ENCODE data around the gene CCDC15.
"Not testable (repeated sequence)": the region's sequence is repeated elsewhere in the genome, so short reads cannot be mapped to it uniquely, and the experiment has no call there.

Gene CCDC15

DNA sequence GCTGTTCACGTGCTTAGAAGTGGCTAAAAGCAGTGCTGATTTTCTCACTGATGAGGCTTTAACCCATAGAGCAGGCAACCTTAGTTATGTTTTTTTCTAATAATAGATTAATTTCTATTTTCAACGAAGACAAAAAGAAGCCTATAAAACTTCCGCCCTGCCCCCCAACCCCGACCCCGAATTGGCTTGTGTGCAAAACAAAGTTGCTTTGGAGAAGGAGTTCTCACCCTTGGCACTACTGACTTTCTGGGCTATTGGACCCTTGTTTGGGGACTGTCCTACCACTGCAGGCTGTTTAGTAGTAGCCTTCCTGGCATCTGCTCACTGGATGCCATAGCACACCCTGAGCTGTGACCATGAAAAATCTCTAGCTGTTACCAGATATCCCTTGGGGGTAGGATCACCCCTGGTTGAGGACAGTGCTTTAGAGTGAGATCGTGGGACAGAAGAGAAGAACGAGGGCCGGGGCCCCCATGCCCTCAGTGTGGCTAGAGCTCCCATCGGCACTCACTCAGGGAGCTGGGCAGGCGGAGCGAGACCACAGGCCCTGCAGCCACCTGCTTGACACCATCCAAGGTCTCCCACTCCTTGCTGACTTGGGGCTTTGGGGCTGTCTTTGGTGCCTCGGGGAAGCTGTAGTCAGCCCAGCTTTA, 126.0 kb downstream of the CCDC15 start:
- in situ Hi-C loops (cut with HindIII; ENCODE audit: low sequenced_read_pairs): no loop called here

GRCh38 chr11:125080531-125080911, 126.5 kb downstream of the CCDC15 start:
- in situ Hi-C loops (cut with HindIII; ENCODE audit: low sequenced_read_pairs): no loop called here

GRCh38 chr11:125081098-125081798, 127.2 kb downstream of the CCDC15 start:
- in situ Hi-C loops (cut with HindIII; ENCODE audit: low sequenced_read_pairs): no loop called here

GRCh38 chr11:125082040-125082439, 128.0 kb downstream of the CCDC15 start:
- in situ Hi-C loops (cut with HindIII; ENCODE audit: low sequenced_read_pairs): no loop called here

GRCh38 chr11:125082611-125083311, 128.8 kb downstream of the CCDC15 start:
- in situ Hi-C loops (cut with HindIII; ENCODE audit: low sequenced_read_pairs): no loop called here

DNA sequence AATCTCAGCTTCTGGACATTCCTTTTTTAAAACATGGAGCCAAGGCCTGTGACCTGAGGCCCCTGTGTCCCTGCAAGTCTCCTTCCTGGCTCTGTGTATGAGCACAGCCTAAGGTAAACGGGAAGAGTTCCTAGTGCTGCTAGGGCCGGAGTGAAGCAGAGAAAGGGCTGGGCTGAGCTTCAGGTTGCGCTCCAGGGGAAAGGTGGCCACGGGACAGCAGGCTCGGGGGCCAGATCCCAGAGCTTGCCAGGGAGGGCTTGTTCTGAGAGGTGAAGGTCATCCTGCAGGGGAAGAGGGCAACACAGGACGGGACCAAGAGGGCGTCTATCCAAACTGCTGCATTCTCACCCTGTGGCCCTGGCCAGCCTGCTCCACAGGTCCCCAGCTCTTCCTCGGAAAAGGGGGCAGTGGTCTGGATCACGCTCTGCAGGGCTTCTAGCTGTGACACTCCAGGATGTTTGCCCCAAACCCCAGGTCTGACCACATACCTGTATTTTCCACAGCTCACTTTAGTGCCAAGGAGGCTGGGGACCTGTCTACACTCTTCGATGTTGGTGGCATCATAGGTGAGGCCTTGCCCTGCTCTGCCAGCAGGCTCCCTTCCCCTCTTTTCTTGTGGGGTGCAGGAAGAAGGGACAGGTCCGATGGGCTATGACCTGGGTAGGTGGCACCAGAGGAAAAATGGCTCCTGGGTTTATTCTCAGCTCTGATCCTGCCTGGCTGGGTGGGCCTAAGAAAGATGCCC, 129.5 kb downstream of the CCDC15 start:
- in situ Hi-C loops (cut with HindIII; ENCODE audit: low sequenced_read_pairs): no loop called here

DNA sequence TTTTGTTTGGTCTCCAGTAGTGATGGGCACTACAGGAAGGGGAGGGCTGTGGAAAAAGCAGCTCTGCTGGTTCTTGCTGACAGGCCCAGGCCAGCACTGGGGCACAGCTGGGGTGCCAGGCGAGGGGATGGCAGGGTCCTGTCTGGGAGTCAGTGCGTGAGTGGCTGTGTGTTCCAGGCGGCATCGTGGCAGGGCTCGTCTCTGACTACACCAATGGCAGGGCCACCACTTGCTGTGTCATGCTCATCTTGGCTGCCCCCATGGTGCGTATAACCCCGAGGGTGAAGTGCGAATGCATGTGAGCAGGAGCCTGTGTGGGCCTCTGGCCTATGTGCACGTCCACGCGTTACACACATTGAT, 130.0 kb downstream of the CCDC15 start:
- in situ Hi-C loops (cut with HindIII; ENCODE audit: low sequenced_read_pairs): no loop called here

GRCh38 chr11:125084761-125085231, 130.8 kb downstream of the CCDC15 start:
- in situ Hi-C loops (cut with HindIII; ENCODE audit: low sequenced_read_pairs): no loop called here

GRCh38 chr11:125085301-125086081, 131.5 kb downstream of the CCDC15 start:
- in situ Hi-C loops (cut with HindIII; ENCODE audit: low sequenced_read_pairs): no loop called here

GRCh38 chr11:125086633-125087296, 132.8 kb downstream of the CCDC15 start:
- in situ Hi-C loops (cut with HindIII; ENCODE audit: low sequenced_read_pairs): no loop called here

DNA sequence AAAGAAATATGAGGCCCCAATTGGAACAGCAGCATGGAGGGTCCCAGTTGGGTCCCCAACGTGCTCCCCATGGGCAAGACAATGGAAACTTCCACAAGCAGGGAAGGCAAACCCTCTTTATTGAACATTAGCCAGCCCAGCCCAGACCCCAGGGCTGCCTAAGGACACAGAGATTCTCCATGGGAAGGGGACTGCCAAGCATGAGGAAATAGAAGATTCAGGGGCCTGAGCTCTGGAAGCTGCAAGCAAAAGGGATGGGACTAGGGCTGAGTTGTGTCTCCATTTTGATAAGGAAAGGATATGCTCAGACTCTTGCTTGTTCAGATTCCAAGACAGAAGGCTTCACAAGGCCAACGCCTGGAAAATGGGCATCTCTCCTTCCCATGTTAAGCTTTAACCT, 134.1 kb downstream of the CCDC15 start:
- in situ Hi-C loops (cut with HindIII; ENCODE audit: low sequenced_read_pairs): no loop called here

GRCh38 chr11:125088576-125089455, 134.8 kb downstream of the CCDC15 start:
- in situ Hi-C loops (cut with HindIII; ENCODE audit: low sequenced_read_pairs): no loop called here

GRCh38 chr11:125089481-125089880, 135.5 kb downstream of the CCDC15 start:
- in situ Hi-C loops (cut with HindIII; ENCODE audit: low sequenced_read_pairs): not testable (repeated sequence)

GRCh38 chr11:125090151-125090550, 136.1 kb downstream of the CCDC15 start:
- in situ Hi-C loops (cut with HindIII; ENCODE audit: low sequenced_read_pairs): not testable (repeated sequence)

DNA sequence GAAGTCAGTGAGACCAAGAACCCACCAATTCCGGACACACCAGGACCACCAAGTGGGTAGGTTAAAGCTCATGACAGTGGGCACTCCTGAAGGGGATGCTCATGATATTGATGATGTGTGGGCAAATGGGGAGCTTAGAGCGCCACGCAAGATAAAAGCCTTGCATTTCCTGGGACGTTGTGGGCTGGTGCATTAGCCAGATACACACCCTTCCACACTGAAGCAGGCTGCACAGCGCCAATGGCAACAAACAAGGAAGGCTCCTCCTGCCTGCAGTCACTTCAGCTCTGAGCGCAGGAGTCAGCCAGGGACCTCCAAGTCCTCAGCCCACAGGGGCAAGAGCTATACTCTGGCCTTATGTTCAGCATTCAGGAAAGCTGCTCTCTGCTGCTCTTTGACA, 136.8 kb downstream of the CCDC15 start:
- in situ Hi-C loops (cut with HindIII; ENCODE audit: low sequenced_read_pairs): no loop called here
